PFSK-1 (cell line): ENCODE data around the gene NOTCH3.

Experiments used
- POLR2AphosphoS5 ChIP-seq: IDR thresholded peaks from 2 replicates; pipeline ENCODE4 v1.6.1; 2012; ENCODE audit warnings: low read depth, mild to moderate bottlenecking, control low read depth, low read length, moderate library complexity
- REST ChIP-seq, 2 experiments: IDR thresholded peaks; 2 replicates each; pipeline versions ENCODE4 v1.6.1 to v1.8.0; 2011 to 2012; ENCODE audit warnings: low read depth in 2 of 2, low read length in 2 of 2, control low read depth in 1 of 2, inconsistent platforms in 1 of 2, mild to moderate bottlenecking in 1 of 2, moderate library complexity in 1 of 2; ENCODE audit not compliant: insufficient read depth in 1 of 2
- TAF1 ChIP-seq: IDR thresholded peaks from 2 replicates; pipeline ENCODE4 v1.6.1; 2012; ENCODE audit warnings: low read length, control low read depth, borderline replicate concordance; ENCODE audit not compliant: insufficient read depth

DNA sequence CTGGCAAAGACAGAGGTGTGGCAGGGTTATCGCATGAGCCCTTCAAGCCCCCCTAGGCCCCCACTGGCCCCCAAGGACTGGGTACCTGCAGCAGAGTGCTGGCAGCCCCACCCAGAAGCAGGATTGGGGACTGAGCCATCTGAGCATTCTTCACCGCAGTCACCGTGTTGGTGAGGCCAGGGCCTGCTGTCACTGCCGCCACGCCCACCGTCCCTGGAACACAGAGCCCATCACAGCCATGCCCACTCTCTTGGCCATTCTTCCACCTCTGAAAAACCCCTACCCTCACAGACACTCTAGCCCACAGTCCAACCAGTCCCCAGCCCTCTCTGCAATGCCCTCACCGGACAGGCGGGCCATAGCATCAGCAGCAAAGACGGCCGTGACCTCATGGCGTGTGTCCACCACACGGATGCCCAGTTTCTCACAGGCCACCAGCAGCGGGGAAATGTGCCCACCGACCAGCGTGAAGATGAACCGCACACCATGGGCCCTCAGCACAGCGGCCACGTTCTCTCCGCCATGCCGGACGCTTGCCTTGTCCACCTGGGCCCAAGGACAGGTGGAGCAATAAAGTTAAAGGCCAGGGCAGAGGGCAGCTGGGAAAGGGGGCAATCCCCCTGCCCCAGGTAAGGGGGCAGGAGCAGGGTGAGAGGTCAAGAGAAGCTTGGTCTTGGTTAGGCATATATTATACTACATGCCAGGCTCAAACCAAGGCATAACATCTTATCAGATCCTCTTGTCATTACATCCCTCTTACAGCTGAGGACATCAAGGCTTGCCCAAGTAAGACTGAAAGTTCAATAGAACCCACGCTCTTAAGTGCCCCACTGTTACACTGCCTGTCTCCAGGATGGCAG is 77.5 kb downstream of the NOTCH3 start:
- TF ChIP-seq POLR2AphosphoS5 (no peak), TAF1 (no peak), REST (IDR thresholded peaks at IDR 0.05; ENCODE audit: insufficient read depth in 1 of 2, low read depth in 2 of 2, low read length in 2 of 2) (no peak)
